ENCODE results near the gene GPR4.

Gene GPR4

DNA sequence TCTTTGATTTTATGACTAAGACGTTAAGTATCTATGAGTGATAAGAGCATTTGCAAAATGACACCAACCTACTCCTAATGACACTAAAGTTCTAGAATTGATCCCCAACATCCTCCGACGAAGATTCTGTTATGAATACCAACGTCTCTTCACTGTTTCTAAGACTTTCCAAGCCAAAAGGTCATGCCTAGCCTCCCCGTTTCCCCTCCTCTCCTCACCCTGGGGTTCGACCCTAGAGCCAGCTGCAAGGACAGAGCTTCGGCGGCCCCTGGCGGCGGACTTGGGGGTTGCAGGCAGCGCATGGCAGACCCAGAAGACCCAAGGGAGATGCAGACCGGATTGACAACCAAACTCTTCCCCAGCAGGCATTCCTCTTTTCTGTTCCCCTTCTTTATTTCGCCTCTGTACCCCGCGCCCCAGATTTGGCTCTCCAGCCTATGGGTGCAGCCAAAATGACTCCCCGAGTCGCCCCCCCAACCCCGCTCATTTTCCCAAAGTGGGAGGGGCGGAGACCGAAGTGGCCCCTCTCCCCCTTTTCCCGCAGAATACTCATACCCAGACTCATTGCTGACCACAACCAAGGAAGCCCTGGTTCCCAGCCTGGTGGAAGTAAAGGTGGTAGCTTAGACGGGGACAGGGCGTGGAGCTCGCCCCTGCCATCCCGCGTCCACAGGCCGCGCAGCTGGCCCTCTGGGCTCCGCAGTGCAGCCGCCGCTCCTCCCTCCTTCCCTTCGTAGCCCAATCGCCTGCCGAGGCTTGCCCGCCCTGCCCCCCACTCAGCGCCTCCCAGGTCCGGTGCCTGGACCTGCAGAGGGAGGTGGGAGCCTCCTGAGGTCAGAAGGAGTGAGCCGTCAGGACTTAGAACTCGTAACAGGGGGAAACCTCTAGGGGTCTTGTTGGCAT lies 41.3 kb upstream of the GPR4 start:
- DNase-seq (ENCODE audit: low read depth, low spot score): peak; percentile 82
- peak overlapping the region; percentile 21 for H3K4me3 ChIP-seq (ENCODE audit: low read depth, low read length)
- TF ChIP-seq CTCF (IDR thresholded peaks at IDR 0.05; ENCODE audit: low read depth, low read length): peak; percentile 99
- in situ Hi-C loops (cut with HindIII; ENCODE audit: low sequenced_read_pairs): no loop called here

DNA sequence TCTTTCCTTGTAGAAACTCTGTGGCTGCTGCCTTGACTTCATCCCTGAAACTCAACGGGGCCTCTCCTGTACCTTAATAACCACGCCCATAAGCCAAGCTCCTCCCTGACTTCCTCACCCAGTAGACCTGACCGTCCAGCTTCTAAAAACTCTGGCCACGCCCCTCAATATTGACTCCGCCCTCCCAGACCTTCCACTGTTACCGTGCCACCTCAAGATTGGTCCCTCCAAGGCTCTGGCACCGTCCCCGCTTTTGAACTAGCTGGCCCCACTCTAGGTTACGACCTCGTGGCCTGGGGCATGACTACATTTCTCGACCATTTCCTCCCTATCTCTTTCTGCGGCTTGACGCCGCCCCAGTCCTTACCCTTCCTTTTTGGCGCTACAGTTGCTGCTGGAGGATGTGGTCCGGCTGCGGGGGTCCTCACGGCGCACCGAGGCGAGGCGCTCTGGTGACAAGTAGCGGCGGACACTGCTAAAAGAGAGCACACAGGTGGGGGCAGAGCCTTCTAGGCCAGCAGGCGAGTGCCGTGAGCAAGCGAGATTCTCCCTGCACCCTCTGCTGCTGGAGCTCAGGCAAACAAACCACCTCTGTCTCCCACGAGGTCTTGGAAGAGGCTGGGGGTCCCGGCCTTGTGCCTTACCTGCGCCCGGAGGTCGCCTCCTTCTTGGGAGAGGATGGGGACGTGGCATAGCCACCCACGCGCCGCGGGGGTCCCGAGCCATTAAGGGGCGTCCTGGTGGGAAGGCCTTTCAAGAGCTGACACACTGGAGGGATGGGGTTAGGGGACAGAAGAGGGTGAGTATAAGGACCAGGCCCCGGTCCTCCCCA lies 39.5 kb upstream of the GPR4 start:
- in situ Hi-C loops (cut with HindIII; ENCODE audit: low sequenced_read_pairs): no loop called here
- TF ChIP-seq CTCF (IDR thresholded peaks at IDR 0.05; ENCODE audit: low read depth, low read length): peak; percentile 5

DNA sequence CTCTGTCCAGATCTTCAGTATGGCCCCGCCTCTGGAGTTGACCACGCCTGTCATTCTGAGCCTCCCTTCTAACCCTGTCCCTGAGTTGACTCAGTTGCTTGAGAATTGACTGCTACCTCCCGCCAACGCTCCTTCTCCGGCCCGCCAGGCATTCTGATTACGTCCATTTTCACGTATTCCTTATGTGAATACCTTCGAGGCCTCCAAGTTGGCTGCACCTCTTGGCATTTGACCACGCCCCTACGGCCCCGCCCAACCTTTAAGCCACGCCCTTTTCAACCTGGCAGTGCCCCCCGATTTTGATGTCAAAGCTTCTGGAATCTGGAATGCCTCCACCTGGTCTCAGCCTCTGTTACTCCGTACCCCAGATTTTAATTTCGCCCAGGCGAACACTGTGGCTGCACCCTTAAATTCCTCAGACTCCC lies 38.8 kb upstream of the GPR4 start:
- in situ Hi-C loops (cut with HindIII; ENCODE audit: low sequenced_read_pairs): no loop called here
- no peak for TF ChIP-seq CTCF (IDR thresholded peaks at IDR 0.05; ENCODE audit: low read depth, low read length)
- no peak for DNase-seq (ENCODE audit: low read depth, low spot score)
- no peak overlapping the region for H3K4me3 ChIP-seq (ENCODE audit: low read depth, low read length)

More for the DNA sequence above, 39.5 kb upstream of the GPR4 start:
- H3K4me3 ChIP-seq (ENCODE audit: low read depth, low read length): peak overlapping the region; percentile 30
- peak; percentile 57 for DNase-seq (ENCODE audit: low read depth, low spot score)

DNA sequence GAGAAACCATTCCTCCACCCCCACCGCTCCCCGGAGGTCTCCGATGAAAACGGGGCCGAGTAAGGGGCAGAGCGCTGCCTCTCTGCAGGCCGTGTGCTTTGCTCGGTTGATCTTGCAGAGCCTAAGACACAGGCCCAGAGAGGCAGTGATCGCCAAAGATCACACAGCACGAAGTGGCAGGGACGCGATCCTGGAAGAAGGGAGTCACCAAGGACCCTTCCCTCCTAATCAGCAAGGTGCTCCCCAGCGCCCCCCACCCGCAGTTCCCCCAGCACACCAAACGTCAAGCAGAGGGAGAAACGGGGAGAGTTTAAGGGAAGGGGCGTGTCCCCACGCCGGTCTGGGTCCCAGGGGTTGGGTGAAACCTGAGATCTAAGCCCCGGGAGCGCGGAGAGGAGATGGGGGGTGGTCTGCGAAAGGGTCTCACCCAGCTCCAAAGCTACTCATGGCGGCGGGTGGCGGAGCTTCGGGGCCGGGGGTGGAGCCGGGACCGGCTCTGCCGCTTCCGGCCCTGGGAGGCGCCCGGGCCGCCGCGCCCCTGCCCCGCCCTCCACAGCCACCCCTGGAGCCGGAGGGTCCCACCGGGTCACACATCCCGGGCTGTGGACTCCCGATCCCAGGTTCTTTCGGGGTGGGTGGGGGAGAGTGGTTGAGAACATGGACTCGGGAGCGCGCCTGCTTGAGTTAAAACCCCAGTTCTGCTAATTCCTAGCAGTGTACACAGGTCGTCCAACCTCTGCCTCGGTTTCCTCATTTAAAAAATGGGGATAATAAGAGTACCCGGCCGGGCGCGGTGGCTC lies 37.1 kb upstream of the GPR4 start, which contains the start of gene EML2:
Gene EML2, minus strand, starts transcription at position 468 of the 800 bp plus-strand sequence. Its CDS starts 21 bp downstream, at position 447.
- in situ Hi-C loops (cut with HindIII; ENCODE audit: low sequenced_read_pairs): no loop called here
- peak; percentile 28 for DNase-seq (ENCODE audit: low read depth, low spot score)
- TF ChIP-seq CTCF (IDR thresholded peaks at IDR 0.05; ENCODE audit: low read depth, low read length): peak; percentile 34
- H3K4me3 ChIP-seq (ENCODE audit: low read depth, low read length): peak within 1 kb of the TSS; percentile 75

GRCh38 chr19:45637890-45638667 lies 36.1 kb upstream of the GPR4 start:
- DNase-seq (ENCODE audit: low read depth, low spot score): no peak
- no peak for TF ChIP-seq CTCF (IDR thresholded peaks at IDR 0.05; ENCODE audit: low read depth, low read length)
- peak overlapping the region; percentile 75 for H3K4me3 ChIP-seq (ENCODE audit: low read depth, low read length)
- in situ Hi-C loops (cut with HindIII; ENCODE audit: low sequenced_read_pairs): no loop called here
